ENCODE measurements around the gene MSLN.

Gene MSLN

GRCh38 chr16:797686-798085 lies 37.2 kb downstream of the MSLN start:
- Histone ChIP-seq H3K36me3 (ENCODE audit: insufficient read depth, low read length) (no peaks in the 10 kb centered on the region; the same call in 1 of the 2 replicates), H3K27ac (no peak overlapping the region), H3K9ac (ENCODE audit: insufficient read length) (no peak overlapping the region), H3K4me3 (no peak overlapping the region), H3K9me3 (ENCODE audit: low read depth, low read length) (no peaks in the 10 kb centered on the region)
- DNase-seq (ENCODE audit: low read depth, low spot score), result no peak
- TF ChIP-seq EZH2 (IDR thresholded peaks at IDR 0.05) (no peak), FOXP2 (optimal IDR thresholded peaks at IDR 0.05; ENCODE audit: control extremely low read depth, extremely low read length, insufficient read depth) (no peak), POLR2AphosphoS5 (IDR thresholded peaks at IDR 0.05; ENCODE audit: borderline replicate concordance, low read depth, low read length) (no peak)

- Histone ChIP-seq H3K4me3 (no peak overlapping the region), H3K27ac (no peak overlapping the region), H3K9me3 (ENCODE audit: low read depth, low read length) (no peaks in the 10 kb centered on the region), H3K36me3 (ENCODE audit: insufficient read depth, low read length) (no peaks in the 10 kb centered on the region; the same call in 1 of the 2 replicates), H3K9ac (ENCODE audit: insufficient read length) (no peak overlapping the region)
- DNase-seq (ENCODE audit: low read depth, low spot score), result no peak
- no peak for TF ChIP-seq POLR2AphosphoS5 (IDR thresholded peaks at IDR 0.05; ENCODE audit: borderline replicate concordance, low read depth, low read length)
- no peak for TF ChIP-seq FOXP2 (optimal IDR thresholded peaks at IDR 0.05; ENCODE audit: control extremely low read depth, extremely low read length, insufficient read depth)
- TF ChIP-seq EZH2 (IDR thresholded peaks at IDR 0.05), result no peak
These were observed 38.1 kb downstream of the MSLN start for GRCh38 chr16:798666-799065.

DNA sequence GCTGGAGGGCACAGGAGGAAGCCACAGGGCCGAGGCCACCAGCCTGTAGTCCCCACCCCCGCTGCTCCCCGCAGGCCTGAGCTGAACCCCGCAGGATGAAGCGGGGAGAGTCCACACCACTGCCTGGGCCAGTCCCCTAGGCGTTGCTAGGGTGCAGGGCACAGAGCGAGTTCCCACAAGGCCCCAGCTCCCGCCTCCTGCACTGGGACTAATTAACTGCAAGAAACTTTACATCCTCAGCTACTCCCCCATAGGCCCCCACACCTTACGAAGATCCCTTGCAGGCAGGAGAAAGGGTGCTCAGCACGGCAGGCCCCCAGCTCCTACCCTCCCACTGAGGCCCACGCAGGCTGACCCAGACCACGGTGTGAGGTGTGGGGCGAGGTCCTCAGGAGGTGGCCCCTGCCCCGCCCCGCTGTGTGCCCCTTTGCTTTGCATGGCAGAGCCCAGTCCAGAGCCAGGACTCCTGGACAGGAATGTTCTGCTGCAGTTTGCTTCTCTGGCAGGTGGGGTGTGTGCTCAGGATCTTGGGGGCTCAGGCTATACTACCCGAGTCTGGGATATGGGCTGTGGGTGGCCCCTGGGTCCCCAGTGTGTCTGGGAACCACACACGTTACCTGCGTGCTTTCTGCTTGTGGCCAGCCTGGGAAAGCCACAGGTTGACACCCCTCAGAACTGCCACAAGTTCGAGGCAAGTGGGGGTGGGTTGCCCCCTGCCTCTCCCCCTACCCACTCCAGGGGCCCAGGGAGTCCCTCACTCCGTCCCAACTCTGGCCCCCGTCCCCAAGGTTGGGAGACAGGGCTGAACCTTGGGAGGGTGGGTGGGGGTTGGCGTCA lies 38.8 kb downstream of the MSLN start:
- Histone ChIP-seq H3K36me3 (ENCODE audit: insufficient read depth, low read length) (no peaks in the 10 kb centered on the region; the same call in 1 of the 2 replicates), H3K9me3 (ENCODE audit: low read depth, low read length) (no peaks in the 10 kb centered on the region), H3K9ac (ENCODE audit: insufficient read length) (no peak overlapping the region), H3K4me3 (no peak overlapping the region), H3K27ac (no peak overlapping the region)
- TF ChIP-seq EZH2 (IDR thresholded peaks at IDR 0.05), result no peak
- no peak for TF ChIP-seq POLR2AphosphoS5 (IDR thresholded peaks at IDR 0.05; ENCODE audit: borderline replicate concordance, low read depth, low read length)
- TF ChIP-seq FOXP2 (optimal IDR thresholded peaks at IDR 0.05; ENCODE audit: control extremely low read depth, extremely low read length, insufficient read depth), result no peak
- no peak for DNase-seq (ENCODE audit: low read depth, low spot score)

DNA sequence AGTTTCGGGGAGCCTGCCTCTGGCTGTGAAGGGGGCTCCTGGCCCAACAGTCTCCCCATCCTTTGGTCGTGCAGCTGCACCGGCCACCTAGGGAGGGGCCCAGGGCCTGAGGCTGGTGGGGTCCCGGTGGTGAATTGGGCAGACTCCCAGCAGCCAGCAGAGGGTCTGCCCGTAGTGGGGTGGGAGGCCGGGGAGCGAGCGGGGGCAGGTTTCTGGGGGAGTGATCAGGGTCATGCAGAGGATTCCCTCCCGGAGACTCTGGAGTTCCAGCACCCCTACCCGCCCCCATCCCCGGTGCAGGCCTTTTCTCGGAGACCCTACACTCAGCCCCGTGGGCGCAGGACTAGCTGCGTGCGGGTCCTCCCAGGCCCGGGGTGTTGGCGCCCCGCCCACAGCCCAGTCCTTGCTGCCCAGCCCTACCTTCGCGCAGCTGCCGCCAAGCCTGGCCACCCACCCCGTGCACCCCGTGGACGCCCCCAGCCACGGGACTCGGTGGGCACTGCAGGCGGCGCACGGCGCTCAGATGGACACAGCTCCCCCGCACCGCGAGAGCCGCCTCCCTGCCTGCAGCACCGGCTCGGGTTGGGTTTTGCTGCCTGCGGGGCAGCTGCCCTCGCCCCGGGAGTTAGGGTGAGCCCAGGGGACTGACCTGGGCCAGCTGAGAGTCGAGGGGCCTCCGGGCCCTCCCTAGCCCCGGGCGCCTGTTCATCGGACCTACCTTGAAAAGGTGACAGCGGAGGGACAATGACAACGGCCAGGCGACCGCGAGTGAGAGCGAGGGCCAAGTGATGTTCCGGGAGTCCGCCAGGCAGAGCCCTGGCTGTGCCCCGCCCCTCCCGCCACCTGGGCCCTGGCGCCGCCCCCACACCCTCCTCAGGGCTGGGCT lies 39.7 kb downstream of the MSLN start, which contains the start of gene GNG13:
Gene GNG13, minus strand, starts transcription at position 787 of the 886 bp plus-strand sequence. CDS start 1,657 bp downstream, outside the sequence.
- TF ChIP-seq EZH2 (IDR thresholded peaks at IDR 0.05), result no peak
- TF ChIP-seq POLR2AphosphoS5 (IDR thresholded peaks at IDR 0.05; ENCODE audit: borderline replicate concordance, low read depth, low read length), result no peak
- no peak for TF ChIP-seq FOXP2 (optimal IDR thresholded peaks at IDR 0.05; ENCODE audit: control extremely low read depth, extremely low read length, insufficient read depth)
- H3K27ac ChIP-seq, result no peak within 1 kb of the TSS
- no peaks in the 10 kb centered on the region for H3K9me3 ChIP-seq (ENCODE audit: low read depth, low read length)
- H3K36me3 ChIP-seq (ENCODE audit: insufficient read depth, low read length), result no peaks in the 10 kb centered on the region; the same call in 1 of the 2 replicates
- no peak for DNase-seq (ENCODE audit: low read depth, low spot score)
- H3K9ac ChIP-seq (ENCODE audit: insufficient read length), result no peak within 1 kb of the TSS
- no peak within 1 kb of the TSS for H3K4me3 ChIP-seq

DNA sequence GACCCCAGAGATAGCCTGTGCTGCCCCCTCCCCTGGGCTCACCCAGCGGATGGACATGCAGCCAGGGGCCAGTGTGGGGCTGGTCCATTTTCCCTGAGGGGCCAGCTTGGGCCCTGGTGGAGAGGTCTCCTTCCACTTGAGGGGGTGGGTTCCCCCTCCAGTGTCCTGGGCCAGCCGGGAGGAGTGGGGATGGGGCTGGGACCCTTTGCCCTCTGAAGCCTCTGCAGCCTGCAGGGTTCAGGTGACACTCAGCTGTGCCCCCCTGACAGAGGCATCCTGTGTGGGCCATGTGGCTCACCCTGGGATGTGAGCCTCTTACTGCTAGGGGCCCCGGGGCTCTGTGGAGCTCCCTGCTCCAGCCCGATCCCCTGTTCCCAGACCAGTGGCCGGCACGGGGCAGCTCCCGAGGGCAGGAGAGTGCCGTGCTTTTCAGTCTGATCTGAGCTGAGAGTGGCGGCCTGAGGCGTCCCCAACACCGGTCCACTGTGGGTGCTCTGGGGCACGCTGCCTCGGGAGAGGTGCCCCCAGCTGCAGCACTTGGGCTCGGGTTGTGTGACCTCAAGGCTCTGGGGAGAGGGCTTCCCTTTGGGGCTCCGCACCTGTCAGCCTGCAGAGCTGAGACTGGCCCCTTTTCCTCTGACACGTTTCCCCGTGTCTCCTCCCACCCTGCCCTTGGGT lies 40.4 kb downstream of the MSLN start:
- H3K27ac ChIP-seq, result no peak overlapping the region
- DNase-seq (ENCODE audit: low read depth, low spot score), result no peak
- H3K9me3 ChIP-seq (ENCODE audit: low read depth, low read length), result no peaks in the 10 kb centered on the region
- H3K4me3 ChIP-seq, result no peak overlapping the region
- no peak overlapping the region for H3K9ac ChIP-seq (ENCODE audit: insufficient read length)
- no peaks in the 10 kb centered on the region; the same call in 1 of the 2 replicates for H3K36me3 ChIP-seq (ENCODE audit: insufficient read depth, low read length)
- TF ChIP-seq FOXP2 (optimal IDR thresholded peaks at IDR 0.05; ENCODE audit: control extremely low read depth, extremely low read length, insufficient read depth) (no peak), EZH2 (IDR thresholded peaks at IDR 0.05) (no peak), POLR2AphosphoS5 (IDR thresholded peaks at IDR 0.05; ENCODE audit: borderline replicate concordance, low read depth, low read length) (no peak)

- TF ChIP-seq POLR2AphosphoS5 (IDR thresholded peaks at IDR 0.05; ENCODE audit: borderline replicate concordance, low read depth, low read length) (no peak), EZH2 (IDR thresholded peaks at IDR 0.05) (no peak), FOXP2 (optimal IDR thresholded peaks at IDR 0.05; ENCODE audit: control extremely low read depth, extremely low read length, insufficient read depth) (no peak)
- Histone ChIP-seq H3K9me3 (ENCODE audit: low read depth, low read length) (no peaks in the 10 kb centered on the region), H3K9ac (ENCODE audit: insufficient read length) (no peak overlapping the region), H3K36me3 (ENCODE audit: insufficient read depth, low read length) (no peaks in the 10 kb centered on the region; the same call in 1 of the 2 replicates), H3K27ac (no peak overlapping the region), H3K4me3 (no peak overlapping the region)
- no peak for DNase-seq (ENCODE audit: low read depth, low spot score)
These were observed 41.2 kb downstream of the MSLN start for GRCh38 chr16:801584-802363.

DNA sequence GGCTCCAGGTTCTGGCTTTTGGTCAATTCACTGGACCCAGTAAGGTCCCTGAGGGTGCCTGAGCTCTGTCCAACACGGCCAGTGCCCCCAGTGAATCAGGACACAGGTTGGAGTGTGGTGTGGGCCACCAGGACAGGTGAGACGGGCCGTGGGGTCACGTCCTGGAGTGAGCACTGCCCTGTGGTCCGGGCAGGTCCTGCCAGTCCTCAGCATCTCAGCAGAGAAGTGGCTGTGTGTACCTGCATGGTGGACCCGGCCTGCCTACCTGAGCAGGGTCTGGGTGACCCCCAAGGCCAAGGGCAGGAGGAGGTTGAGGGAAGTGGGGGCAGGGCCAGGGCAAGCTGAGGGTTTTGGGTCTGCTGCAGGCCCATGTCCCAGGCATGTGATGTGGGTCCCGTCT lies 41.9 kb downstream of the MSLN start:
- no peaks in the 10 kb centered on the region; the same call in 1 of the 2 replicates for H3K36me3 ChIP-seq (ENCODE audit: insufficient read depth, low read length)
- DNase-seq (ENCODE audit: low read depth, low spot score), result no peak
- H3K9me3 ChIP-seq (ENCODE audit: low read depth, low read length), result no peaks in the 10 kb centered on the region
- no peak overlapping the region for H3K9ac ChIP-seq (ENCODE audit: insufficient read length)
- no peak overlapping the region for H3K4me3 ChIP-seq
- H3K27ac ChIP-seq, result no peak overlapping the region
- TF ChIP-seq FOXP2 (optimal IDR thresholded peaks at IDR 0.05; ENCODE audit: control extremely low read depth, extremely low read length, insufficient read depth) (no peak), EZH2 (IDR thresholded peaks at IDR 0.05) (no peak), POLR2AphosphoS5 (IDR thresholded peaks at IDR 0.05; ENCODE audit: borderline replicate concordance, low read depth, low read length) (no peak)
